GM23248 (cell line): Measurements from ENCODE around the gene CCDC102B. TPM values are rescaled to one million over a fixed set of nuclear protein-coding genes. Genes with fewer than 3 reads are reported as not detected.

Experiments
- DNase-seq: peaks from one replicate; pipeline ENCODE4 v3.0.0-alpha.2; 2015
- H2AFZ ChIP-seq: fragments of 200-600 bp; sonication (generic); 2 replicates; pipeline ENCODE4 v1.6.1; 2016; ENCODE audit warnings: antibody characterized with exemption
- H3F3A ChIP-seq: fragments of 200-600 bp; sonication (generic); 2 replicates; pipeline ENCODE4 v1.6.1; 2016; ENCODE audit warnings: mild to moderate bottlenecking, antibody characterized with exemption, mixed run types; ENCODE audit not compliant: insufficient read depth
- H3K27ac ChIP-seq: fragments of 200-600 bp; sonication (generic); 2 replicates; pipeline ENCODE4 v1.5.1; 2016; ENCODE audit warnings: mild to moderate bottlenecking
- H3K27me3 ChIP-seq: fragments of 200-600 bp; sonication (generic); replicated peaks from 2 replicates; pipeline ENCODE4 v1.6.1; 2016; ENCODE audit warnings: mild to moderate bottlenecking; ENCODE audit not compliant: insufficient read depth
- H3K36me3 ChIP-seq: fragments of 200-600 bp; sonication (generic); 2 replicates; pipeline ENCODE4 v1.6.1; 2016; ENCODE audit warnings: low read depth, mild to moderate bottlenecking
- H3K4me1 ChIP-seq: fragments of 200-600 bp; sonication (generic); 2 replicates; pipeline ENCODE4 v1.6.1; 2016; ENCODE audit warnings: mild to moderate bottlenecking; ENCODE audit not compliant: insufficient read depth
- H3K4me2 ChIP-seq: fragments of 200-600 bp; sonication (generic); one replicate; pipeline ENCODE4 v1.6.1; 2016; ENCODE audit warnings: mild to moderate bottlenecking; ENCODE audit not compliant: unreplicated experiment
- H3K4me3 ChIP-seq: fragments of 200-600 bp; sonication (generic); 2 replicates; pipeline ENCODE4 v1.5.1; 2016; ENCODE audit warnings: mild to moderate bottlenecking
- H3K79me2 ChIP-seq: fragments of 200-600 bp; sonication (generic); 2 replicates; pipeline ENCODE4 v1.6.1; 2016; ENCODE audit warnings: mild to moderate bottlenecking; ENCODE audit not compliant: insufficient read depth
- H3K9ac ChIP-seq: fragments of 200-600 bp; sonication (generic); 2 replicates; pipeline ENCODE4 v1.6.1; 2016; ENCODE audit warnings: mild to moderate bottlenecking
- H3K9me2 ChIP-seq: fragments of 200-600 bp; sonication (generic); 2 replicates; pipeline ENCODE4 v1.6.1; 2016; ENCODE audit warnings: mixed run types, mild to moderate bottlenecking, moderate library complexity; ENCODE audit not compliant: insufficient read depth
- H3K9me3 ChIP-seq: fragments of 200-600 bp; sonication (generic); one replicate; pipeline ENCODE4 v1.6.1; 2017; ENCODE audit warnings: low read depth
- H4K20me1 ChIP-seq: fragments of 200-600 bp; sonication (generic); 2 replicates; pipeline ENCODE4 v1.6.0; 2016; ENCODE audit not compliant: insufficient read depth
- EZH2 ChIP-seq: fragments of 200-600 bp; sonication (generic); IDR thresholded peaks from 2 replicates; pipeline ENCODE4 v1.6.1; 2018; ENCODE audit warnings: antibody characterized with exemption, mild to moderate bottlenecking; ENCODE audit not compliant: insufficient read depth, poor library complexity, severe bottlenecking
- EZH2phosphoT487 ChIP-seq: fragments of 200-600 bp; sonication (generic); IDR thresholded peaks from 2 replicates; pipeline ENCODE4 v1.6.1; 2018; ENCODE audit warnings: antibody characterized with exemption, moderate library complexity, mild to moderate bottlenecking, low read depth; ENCODE audit not compliant: insufficient read depth
- whole genome bisulfite sequencing, 2 experiments: methylation state at CpG; one replicate each; pipeline ENCODE4 v1.1.6; 2015 to 2017; ENCODE audit warnings: low lambda C conversion rate in 2 of 2, low coverage in 1 of 2; ENCODE audit errors: missing lambda C conversion rate in 2 of 2; 5-methylcytosine and 5-hydroxymethylcytosine counted together
- in situ Hi-C: fragments of 300-500 bp; cut with MboI; formaldehyde crosslinking; loops from 2 replicates; pipeline ENCODE4 v1.15.0; 2020
- polyA plus RNA-seq: library from polyadenylated mRNA; unstranded; fragments of >200 nt; fragmentation: Nextera tagmentation; extraction: Ambion mirVana; gene quantifications from 2 replicates; pipeline ENCODE4 v1.2.1, GENCODE V29; 2016
- total RNA-seq: library from RNA; depleted of rRNA; stranded (reverse); fragments of >200 nt; shearing (Covaris generic); gene quantifications from 2 replicates; pipeline ENCODE4 v1.2.3, GENCODE V29; 2014

The CCDC102B gene
- total and polyA plus RNA-seq, 2 experiments from 2014 or later, result 1.7 to 3.2 TPM

DNA sequence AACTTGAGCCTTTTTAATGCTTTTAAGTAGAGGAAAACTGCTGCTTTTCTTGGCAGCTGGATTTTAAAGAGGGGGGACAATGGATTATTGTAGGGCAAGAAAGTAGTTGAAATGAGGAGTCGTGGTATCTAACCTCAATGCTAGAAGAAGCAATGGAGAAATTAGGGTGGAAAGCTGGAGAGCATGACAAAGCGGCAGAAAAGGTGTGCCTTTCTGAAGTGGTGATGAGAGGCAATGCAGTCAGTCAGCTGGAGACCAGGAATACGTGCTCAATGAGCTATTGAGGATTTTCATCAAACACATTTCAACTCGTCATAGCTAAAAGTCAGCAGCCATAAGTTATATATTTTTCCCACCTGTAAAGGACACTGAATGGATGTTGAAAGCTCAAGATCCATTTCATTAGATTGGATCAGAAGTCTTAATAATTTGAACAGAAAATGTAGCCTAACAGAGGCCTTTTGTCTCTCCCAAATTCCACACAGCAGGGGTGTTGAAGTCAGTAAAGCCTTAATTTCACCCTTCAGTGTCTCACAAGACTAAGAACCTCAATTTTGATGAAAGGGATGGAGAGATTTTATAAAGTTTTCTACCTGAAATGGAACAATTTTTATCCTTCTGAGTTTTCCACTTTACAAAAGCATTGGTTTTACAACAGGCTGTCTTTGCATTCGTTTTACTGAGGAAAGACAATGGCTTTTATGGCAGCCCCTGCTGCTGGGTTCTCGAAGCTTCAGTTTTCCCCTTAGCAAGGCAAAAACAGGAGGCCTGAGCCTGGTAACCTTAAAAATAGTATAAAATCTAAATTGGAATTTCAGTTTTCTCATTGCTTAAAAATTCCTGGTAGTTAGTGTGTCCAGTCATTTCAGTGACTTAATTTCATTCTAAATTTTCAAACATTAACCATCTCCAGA is 131.1 kb downstream of the CCDC102B start:
- Histone ChIP-seq H3K9me2 (no peaks in the 10 kb centered on the region), H3K9ac (no peak overlapping the region), H3K79me2 (no peaks in the 10 kb centered on the region), H2AFZ (no peak overlapping the region), H3K4me2 (no peak overlapping the region), H3K4me3 (no peak overlapping the region), H3K27me3 (no peaks in the 10 kb centered on the region), H4K20me1 (no peaks in the 10 kb centered on the region), H3K4me1 (no peaks in the 10 kb centered on the region), H3K36me3 (no peaks in the 10 kb centered on the region), H3K27ac (no peak overlapping the region), H3K9me3 (no peaks in the 10 kb centered on the region), H3F3A (no peaks in the 10 kb centered on the region)
- in situ Hi-C loops, result no loop called here
- DNase-seq, result no peak
- no peak for TF ChIP-seq EZH2phosphoT487
- TF ChIP-seq EZH2, result no peak
- WGBS, 2 experiments, result 63 to 65% methylated on average over 6 of the region's 6 CpGs

DNA sequence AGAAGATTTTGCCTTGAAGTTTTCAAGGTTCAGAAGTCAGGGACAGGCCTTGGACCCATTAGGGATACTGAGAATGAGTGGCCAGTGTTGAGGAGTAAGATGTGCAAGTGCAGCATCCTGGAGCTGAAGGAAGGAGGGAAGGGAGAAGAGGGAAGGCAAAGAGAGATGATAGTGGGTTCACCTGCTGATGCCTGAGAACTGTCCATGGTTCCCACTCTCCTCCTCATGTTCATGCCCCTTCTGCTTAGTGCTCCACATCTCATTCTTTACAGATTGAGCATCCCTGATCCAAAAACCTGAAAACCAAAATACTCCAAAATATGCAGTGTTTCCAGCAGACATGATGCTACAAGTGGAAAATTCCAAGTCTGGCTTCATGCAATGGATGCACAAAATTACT is 137.8 kb downstream of the CCDC102B start:
- H3K4me3 ChIP-seq, result no peak overlapping the region
- TF ChIP-seq EZH2phosphoT487, result no peak
- TF ChIP-seq EZH2, result no peak
- no peaks in the 10 kb centered on the region for H3K27me3 ChIP-seq
- H3K27ac ChIP-seq, result no peak overlapping the region
- no peaks in the 10 kb centered on the region for H3K36me3 ChIP-seq
- peaks cover 6% of the 10 kb centered on the region; the same call in 1 of the 2 replicates for H3K4me1 ChIP-seq
- H4K20me1 ChIP-seq, result no peaks in the 10 kb centered on the region
- no peaks in the 10 kb centered on the region for H3K9me2 ChIP-seq
- H3K79me2 ChIP-seq, result no peaks in the 10 kb centered on the region
- H3F3A ChIP-seq, result no peaks in the 10 kb centered on the region
- no peaks in the 10 kb centered on the region for H3K9me3 ChIP-seq
- no peak for DNase-seq
- H3K9ac ChIP-seq, result no peak overlapping the region
- in situ Hi-C loops, result no loop called here
- H2AFZ ChIP-seq, result no peak overlapping the region
- no peak overlapping the region for H3K4me2 ChIP-seq

DNA sequence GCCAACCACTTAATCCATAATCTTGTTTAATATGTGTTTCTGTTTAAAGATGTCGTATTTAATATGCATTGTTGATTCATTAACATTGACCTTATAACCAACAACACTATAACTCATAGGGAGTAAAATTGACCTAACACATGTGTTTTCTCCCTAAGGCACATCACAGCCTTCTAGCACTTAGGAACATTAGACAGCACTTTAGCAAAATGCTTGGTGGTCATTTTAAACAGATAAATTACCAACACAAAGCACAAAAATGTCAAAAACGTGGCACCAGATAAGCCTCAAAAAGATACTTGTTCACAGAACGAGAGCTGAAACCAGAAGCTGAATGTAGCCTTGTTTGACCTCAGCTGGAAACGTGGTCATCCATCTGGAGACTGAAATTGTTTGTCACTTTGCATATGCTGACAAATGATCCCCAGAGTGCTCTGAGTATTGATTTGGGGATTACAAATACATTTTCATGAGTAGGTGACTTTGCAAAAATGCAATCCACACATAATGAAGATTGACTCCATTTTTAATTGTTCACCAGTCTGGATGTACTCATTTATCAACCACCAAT is 139.2 kb downstream of the CCDC102B start:
- Histone ChIP-seq H3K27me3 (no peaks in the 10 kb centered on the region), H3K79me2 (no peaks in the 10 kb centered on the region), H3K9me2 (no peaks in the 10 kb centered on the region), H3K27ac (no peak overlapping the region), H3K4me1 (peaks cover 6% of the 10 kb centered on the region; the same call in 1 of the 2 replicates), H3K9ac (no peak overlapping the region), H2AFZ (no peak overlapping the region), H3K9me3 (no peaks in the 10 kb centered on the region), H4K20me1 (no peaks in the 10 kb centered on the region), H3F3A (no peaks in the 10 kb centered on the region), H3K4me2 (no peak overlapping the region), H3K36me3 (no peaks in the 10 kb centered on the region), H3K4me3 (no peak overlapping the region)
- 44 to 51% methylated on average over 4 of the region's 4 CpGs for WGBS, 2 experiments
- DNase-seq, result no peak
- in situ Hi-C loops, result no loop called here
- TF ChIP-seq EZH2phosphoT487, result no peak
- TF ChIP-seq EZH2, result no peak

DNA sequence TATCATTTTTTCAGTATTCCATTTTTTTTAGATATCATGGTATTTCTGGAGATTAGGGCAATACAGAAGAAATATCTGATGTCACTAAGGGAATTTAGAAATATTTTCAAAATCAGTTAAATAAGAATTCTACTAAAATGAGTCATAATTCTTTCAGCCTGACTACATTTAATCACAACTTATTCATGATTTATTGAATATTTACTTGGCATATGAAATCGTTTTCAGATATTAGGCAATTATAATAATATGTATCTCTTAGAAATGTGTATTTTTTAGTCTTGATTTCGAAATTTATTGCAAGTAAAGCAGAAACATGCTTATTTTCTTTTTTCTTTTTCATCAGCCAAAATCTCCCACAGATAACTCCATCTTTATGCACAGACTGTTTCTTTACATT is 142.2 kb downstream of the CCDC102B start:
- Histone ChIP-seq H3K4me1 (peaks cover 6% of the 10 kb centered on the region; the same call in 1 of the 2 replicates), H3K9me2 (no peaks in the 10 kb centered on the region), H3K9me3 (no peaks in the 10 kb centered on the region), H4K20me1 (no peaks in the 10 kb centered on the region), H3K9ac (no peak overlapping the region), H3K27ac (no peak overlapping the region), H3K27me3 (no peaks in the 10 kb centered on the region), H3K36me3 (no peaks in the 10 kb centered on the region), H3K4me3 (no peak overlapping the region), H3K79me2 (no peaks in the 10 kb centered on the region), H3F3A (no peaks in the 10 kb centered on the region), H3K4me2 (no peak overlapping the region), H2AFZ (no peak overlapping the region)
- DNase-seq, result peak; percentile 10
- no peak for TF ChIP-seq EZH2
- TF ChIP-seq EZH2phosphoT487, result no peak
- WGBS, 2 experiments, result 20 to 28% methylated on average over 2 of the region's 2 CpGs
- in situ Hi-C loops, result no loop called here
